Astrocyte (in vitro differentiated cells and primary cell): Measurements from ENCODE around the gene SPEF1.
A peak's percentile ranks its signal among the peaks of the same experiment; 100 is the strongest.

Source experiments
- CTCF ChIP-seq: IDR thresholded peaks from 2 replicates; pipeline ENCODE4 v1.5.1; 2011; ENCODE audit warnings: low read depth, mild to moderate bottlenecking, inconsistent platforms, low read length, moderate library complexity; ENCODE audit not compliant: insufficient read depth
- EZH2 ChIP-seq: IDR thresholded peaks from 2 replicates; pipeline ENCODE4 v1.6.1; 2012; ENCODE audit warnings: mild to moderate bottlenecking, low read length, inconsistent platforms; ENCODE audit not compliant: insufficient read depth

- TF ChIP-seq CTCF (peak; percentile 32), EZH2 (no peak)
Measured at GRCh38 chr20:3781153-3781910, at the start of gene SPEF1.
